SK-N-MC (cell line): ENCODE measurements around the gene SCNN1G.

ENCODE experiments used
- EZH2 ChIP-seq: fragments of 200-600 bp; sonication (generic); IDR thresholded peaks from one replicate; pipeline ENCODE4 v1.6.1; 2017; ENCODE audit warnings: antibody characterized with exemption
- POLR2AphosphoS5 ChIP-seq: IDR thresholded peaks from 2 replicates; pipeline ENCODE4 v1.6.1; 2012; ENCODE audit warnings: mild to moderate bottlenecking, low read depth, low read length, borderline replicate concordance

GRCh38 chr16:23232806-23233205, 50.3 kb downstream of the SCNN1G start:
- no peak for TF ChIP-seq POLR2AphosphoS5
- no peak for TF ChIP-seq EZH2
